Fibroblast of lung (primary cell): ENCODE data around the gene TBC1D22A.

Source experiments
- CTCF ChIP-seq, 2 donors: IDR thresholded peaks in 1 of 2; conservative IDR thresholded peaks in 1 of 2; 1 replicate in 1 of 2; 2 replicates in 1 of 2; pipeline ENCODE4 v1.5.1; 2011 to 2012; ENCODE audit warnings: low read length in 2 of 2, control low read depth in 1 of 2, inconsistent platforms in 1 of 2, low read depth in 1 of 2, mild to moderate bottlenecking in 1 of 2
- EZH2 ChIP-seq: IDR thresholded peaks from 2 replicates; pipeline ENCODE4 v1.5.1; 2012; ENCODE audit warnings: low read length, control low read depth, mild to moderate bottlenecking; ENCODE audit errors: missing control alignments

- no peak for TF ChIP-seq CTCF (conservative IDR thresholded peaks at IDR 0.05 in 1 of 2, IDR thresholded peaks at IDR 0.05 in 1 of 2; ENCODE audit: low read depth in 1 of 2, low read length in 2 of 2)
- no peak for TF ChIP-seq EZH2
These were observed 240.2 kb downstream of the TBC1D22A start for GRCh38 chr22:47002692-47003091.
